AG09309 (cell line): ENCODE measurements around the gene LIME1.

ENCODE experiments used
- DNase-seq: peaks from one replicate; pipeline ENCODE4 v3.0.0-alpha.2; 2010; ENCODE audit warnings: low read depth
- H3K4me3 ChIP-seq: 2 replicates; pipeline ENCODE4 v1.5.1; 2011; ENCODE audit warnings: mild to moderate bottlenecking, low read depth, low read length, moderate library complexity; ENCODE audit not compliant: control insufficient read depth
- CTCF ChIP-seq: IDR thresholded peaks from 2 replicates; pipeline ENCODE4 v1.5.1; 2011; ENCODE audit warnings: mild to moderate bottlenecking, low read depth, low read length, inconsistent platforms; ENCODE audit not compliant: insufficient read depth, control insufficient read depth; ENCODE audit errors: missing control alignments

LIME1 gene

GRCh38 chr20:63745424-63745805 is 9.0 kb downstream of the LIME1 start:
- no peak overlapping the region for H3K4me3 ChIP-seq
- DNase-seq = no peak
- TF ChIP-seq CTCF = no peak

DNA sequence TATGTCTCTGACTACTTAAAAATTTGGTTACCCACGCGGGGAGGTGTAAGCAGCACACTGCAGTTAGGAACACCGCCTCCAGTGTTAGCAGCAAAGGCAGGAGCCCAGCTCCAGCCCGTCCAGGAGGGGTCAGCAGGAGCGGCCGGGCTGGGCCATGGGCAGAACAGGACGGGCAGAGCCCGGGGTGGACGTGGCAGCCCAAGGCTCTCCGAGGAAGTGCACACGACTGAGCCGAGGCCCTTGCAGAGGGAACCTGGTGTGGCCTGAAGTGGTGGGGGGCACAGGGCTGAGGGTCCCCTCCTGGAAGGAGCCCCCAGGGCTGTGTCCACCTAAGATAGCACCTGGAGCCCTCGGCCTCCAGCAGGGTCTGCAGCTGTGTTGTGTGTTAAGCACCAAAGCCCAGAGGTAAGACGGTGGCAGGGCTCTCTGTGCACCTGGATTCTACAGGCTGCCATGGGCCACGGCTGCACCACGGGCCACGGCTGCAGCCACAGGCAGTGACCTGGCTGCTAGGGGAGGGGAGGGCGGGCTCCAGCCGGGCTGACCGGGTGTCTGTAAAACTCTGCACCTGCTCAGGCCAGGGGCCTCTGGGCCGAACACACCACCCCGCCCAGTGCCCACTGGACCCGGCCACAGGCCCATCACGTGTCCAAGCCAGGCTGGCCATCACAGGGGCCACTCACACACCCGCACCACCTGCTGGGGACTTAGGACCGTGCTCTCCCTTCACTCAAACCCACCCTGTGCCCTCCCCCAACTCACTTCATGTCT is 9.7 kb downstream of the LIME1 start:
- TF ChIP-seq CTCF = no peak
- no peak for DNase-seq
- no peak overlapping the region for H3K4me3 ChIP-seq

DNA sequence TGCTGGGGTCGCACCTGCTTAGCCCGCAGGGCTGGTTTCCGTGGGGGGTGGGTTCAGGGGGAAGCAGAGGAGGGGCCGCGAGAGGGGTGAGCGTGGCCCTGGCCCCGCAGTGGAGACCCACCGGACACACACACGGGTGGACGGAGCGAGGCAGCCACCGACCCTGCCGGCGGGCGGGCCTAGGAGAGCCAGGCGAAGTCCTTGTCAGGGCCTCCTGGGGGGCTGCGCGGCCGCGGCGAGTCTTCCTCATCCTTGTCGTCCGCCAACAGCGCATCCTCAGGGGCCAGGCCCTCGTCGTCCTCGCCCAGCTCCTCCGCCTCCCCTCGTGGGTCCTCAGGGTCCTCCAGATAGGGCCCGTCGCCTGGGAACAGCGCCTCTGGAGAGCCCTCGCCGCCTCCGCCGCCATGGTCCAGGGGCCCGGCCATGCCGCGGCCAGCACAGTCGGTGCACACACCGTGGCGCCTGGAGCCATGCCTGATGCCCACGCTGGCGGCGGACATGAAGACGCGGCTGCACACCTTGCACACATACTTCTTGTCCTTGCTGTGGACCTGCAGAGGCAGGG is 10.4 kb downstream of the LIME1 start:
- no peak overlapping the region for H3K4me3 ChIP-seq
- TF ChIP-seq CTCF = no peak
- DNase-seq = no peak

- H3K4me3 ChIP-seq = no peak overlapping the region
- no peak for DNase-seq
- TF ChIP-seq CTCF = no peak
These were observed 11.2 kb downstream of the LIME1 start for GRCh38 chr20:63747622-63748069.

DNA sequence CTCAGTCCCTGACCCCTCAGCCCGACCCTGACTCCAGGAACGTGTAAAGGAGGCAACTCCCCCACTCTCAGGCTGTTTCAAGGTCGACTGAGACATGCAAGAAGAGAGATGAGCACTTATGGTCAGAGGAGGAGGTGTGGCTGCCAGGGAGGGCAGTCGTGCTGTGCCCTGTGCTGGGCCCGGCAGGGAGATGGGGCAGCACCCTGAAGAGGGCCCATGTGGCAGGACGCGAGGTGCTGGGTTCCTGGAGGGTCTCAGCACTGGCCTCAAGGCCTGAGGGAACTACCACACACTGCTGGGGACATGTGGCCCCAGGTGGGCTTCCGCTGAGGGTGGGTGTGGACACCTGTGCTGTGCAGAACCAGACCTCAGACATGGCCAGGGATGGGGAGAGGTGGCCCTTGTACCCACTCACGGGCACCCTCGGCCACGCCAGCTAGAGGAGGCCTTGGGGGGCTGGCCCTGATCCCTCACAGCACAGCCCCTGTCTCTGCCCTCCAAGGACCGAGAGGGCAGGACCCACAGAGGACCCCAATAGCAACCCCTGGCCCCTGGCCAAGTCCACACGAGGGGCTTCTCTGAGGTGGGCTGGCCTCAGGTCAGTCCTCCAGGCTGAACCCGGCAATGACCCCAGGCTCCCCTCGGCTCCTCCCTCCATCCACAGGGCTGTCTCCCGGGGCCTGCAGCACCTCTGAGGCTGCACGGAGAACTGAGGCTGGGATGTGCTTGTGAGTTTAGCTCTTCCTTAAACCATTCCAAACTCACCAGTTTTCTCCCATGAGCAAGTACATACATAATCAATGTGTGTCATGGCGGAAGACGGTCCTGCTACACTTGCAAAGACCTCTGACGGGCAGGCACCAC is 11.8 kb downstream of the LIME1 start:
- H3K4me3 ChIP-seq = no peak overlapping the region
- DNase-seq = no peak
- TF ChIP-seq CTCF = no peak

DNA sequence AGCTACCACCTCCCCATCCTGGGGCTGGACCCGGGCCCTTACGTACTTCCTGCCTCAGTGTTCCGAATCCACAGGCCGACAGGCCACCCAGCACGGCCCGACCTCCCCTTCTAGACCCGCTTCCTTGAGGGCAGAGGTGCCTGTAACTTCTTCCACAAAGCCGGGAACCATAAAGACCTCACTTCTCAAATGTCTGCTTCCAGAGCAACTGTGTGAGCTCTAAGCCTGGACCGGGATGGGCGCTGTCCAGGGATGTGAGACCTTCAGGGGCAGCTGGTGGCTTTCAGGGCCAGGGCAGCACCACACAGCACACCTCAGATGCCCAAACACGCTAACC is 12.4 kb downstream of the LIME1 start:
- no peak for TF ChIP-seq CTCF
- DNase-seq = no peak

More for the DNA sequence above, 12.4 kb downstream of the LIME1 start:
- H3K4me3 ChIP-seq = no peak overlapping the region
